Measurements from ENCODE around the gene ARHGAP9.
"Not testable (repeated sequence)": the region's sequence is repeated elsewhere in the genome, so short reads cannot be mapped to it uniquely, and the experiment has no call there.

The ARHGAP9 gene

DNA sequence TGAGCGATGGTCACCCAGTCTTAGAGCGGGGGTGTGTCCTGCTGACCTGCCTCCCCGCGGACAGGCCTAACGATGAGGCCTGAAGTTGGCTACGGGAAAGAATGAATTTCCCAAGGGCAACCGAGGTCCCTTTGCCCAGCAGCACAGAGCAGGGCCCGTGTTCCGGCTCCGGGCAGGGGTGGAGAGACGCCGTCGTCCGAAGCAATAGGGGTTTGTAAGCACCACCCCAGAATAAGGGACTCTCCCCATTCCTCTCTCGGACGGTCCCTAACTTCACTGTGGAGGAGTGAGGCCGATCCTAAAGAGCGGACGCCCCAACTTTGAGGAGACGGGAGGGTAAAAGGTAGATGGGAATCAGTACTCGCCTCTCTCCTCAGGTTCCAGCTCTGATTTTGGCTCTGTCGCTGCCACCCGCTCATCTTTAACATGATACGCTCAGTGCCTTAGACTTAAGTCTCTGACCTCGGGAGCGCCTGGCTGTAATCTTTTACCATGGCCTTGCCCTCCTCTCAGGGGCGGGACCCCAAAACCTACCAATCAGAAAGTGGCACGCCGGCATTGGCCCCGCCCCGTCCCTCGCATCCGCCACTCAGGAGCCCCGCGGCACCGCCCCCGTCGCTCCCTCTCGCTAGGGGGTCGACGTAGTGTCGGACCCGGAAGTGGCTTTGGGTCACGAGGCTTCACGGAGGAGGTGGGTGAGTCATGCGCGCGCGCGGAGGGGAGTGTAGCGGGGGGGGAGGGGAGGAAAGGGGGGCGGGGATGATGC is 40.6 kb upstream of the ARHGAP9 start, which contains the start of gene DDIT3:
DDIT3 (minus strand) TSS at position 462 of the 766 bp plus-strand sequence. CDS start 3,108 bp downstream, outside the sequence.
- TF ChIP-seq, protein P1, sequence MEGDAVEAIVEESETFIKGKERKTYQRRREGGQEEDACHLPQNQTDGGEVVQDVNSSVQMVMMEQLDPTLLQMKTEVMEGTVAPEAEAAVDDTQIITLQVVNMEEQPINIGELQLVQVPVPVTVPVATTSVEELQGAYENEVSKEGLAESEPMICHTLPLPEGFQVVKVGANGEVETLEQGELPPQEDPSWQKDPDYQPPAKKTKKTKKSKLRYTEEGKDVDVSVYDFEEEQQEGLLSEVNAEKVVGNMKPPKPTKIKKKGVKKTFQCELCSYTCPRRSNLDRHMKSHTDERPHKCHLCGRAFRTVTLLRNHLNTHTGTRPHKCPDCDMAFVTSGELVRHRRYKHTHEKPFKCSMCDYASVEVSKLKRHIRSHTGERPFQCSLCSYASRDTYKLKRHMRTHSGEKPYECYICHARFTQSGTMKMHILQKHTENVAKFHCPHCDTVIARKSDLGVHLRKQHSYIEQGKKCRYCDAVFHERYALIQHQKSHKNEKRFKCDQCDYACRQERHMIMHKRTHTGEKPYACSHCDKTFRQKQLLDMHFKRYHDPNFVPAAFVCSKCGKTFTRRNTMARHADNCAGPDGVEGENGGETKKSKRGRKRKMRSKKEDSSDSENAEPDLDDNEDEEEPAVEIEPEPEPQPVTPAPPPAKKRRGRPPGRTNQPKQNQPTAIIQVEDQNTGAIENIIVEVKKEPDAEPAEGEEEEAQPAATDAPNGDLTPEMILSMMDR (IDR thresholded peaks at IDR 0.05; ENCODE audit: insufficient read depth, missing control alignments), result no peak
- FAIRE-seq, result no peak
- DNase-seq (ENCODE audit: insufficient read length, low spot score), result peak; percentile 70

DNA sequence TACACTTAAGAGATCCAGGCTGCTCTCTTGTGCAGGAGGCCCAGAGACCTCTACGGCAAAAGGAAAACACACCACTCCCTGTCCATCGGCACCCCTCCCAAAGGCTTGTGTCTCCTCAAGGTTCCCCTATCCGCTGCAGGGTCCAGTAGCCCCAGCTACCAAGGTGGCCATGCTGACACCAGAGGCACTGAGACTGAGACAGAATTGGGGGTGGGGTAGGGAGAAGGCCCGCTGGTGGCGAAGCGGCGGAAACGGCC is 40.1 kb upstream of the ARHGAP9 start:
- FAIRE-seq, result no peak
- TF ChIP-seq, protein P1 (IDR thresholded peaks at IDR 0.05; ENCODE audit: insufficient read depth, missing control alignments), result no peak
- no peak for DNase-seq (ENCODE audit: insufficient read length, low spot score)

DNA sequence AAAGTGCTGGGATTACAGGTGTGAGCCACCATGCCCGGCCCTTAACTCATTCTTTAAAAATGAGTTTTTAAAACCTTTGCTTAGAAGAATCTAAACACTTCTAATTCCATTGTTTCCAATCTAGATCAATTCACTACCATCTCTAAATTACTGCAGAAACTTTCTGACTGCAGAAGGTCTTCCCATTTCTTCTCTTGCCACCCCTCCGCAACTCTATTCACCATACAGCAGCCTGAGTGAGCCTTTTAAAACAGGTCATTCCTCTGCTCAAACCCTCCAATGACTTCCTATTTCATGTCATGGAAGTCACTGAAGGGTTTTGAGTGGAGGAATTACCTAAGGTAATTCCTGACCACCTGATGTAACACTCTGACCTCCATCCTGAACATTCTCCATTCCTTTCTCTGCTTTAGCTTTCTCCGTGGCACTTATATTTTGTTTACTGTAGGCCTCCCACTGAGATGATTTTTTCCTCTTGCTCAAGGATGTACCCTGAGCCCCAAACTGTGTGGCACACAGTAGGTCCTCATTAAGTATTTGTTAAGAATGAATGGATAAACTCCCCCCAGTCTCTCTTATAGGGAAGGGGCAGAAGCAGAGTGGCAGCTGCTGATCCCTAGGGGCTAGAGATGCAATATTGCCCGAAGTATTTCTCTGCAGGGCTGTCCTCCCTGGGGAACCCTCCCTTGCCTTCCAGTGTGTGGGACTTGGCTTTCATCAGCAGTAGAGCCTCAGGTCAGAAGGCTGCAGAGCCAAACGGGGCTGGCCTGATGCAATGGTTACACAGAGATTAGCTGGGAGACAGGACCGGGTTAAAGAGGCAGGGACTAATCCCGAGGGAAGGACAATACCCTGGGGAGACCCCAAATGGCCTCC is 39.5 kb upstream of the ARHGAP9 start:
- FAIRE-seq (no peak), DNase-seq (ENCODE audit: insufficient read length, low spot score) (no peak)
- TF ChIP-seq, protein P1 (IDR thresholded peaks at IDR 0.05; ENCODE audit: insufficient read depth, missing control alignments), result no peak

DNA sequence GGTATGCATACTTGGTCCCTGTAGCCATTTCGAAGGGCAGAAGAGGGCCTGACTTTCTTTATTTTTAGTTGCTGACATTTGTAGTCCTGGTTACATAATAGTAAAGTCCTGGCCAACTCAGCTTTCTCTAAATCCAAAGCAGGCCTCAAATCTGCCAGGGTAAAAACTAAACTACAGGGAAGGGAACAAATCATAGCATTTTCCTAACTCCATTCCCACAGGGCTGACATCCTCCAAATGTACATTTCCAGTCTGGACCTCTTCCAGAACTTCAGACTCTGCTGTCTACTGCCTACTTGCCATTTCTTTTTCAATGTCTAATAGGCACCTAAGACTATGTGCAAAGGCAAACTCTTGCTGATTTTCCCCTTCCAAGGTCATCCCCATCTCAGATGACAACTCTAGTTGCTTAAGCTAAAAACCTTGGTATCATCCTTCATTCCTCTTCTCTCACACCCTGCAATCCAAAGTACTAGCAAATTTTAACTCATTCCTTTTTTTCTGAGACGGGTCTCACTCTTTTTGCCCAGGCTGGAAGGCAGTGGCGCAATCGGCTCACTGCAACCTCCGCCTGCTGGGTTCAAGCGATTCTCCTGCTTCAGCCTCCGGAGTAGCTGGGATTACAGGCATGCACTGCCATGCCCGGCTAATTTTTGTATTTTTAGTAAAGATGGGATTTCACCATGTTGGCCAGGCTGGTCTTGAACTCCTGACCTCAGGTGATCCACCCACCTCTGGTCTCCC is 38.7 kb upstream of the ARHGAP9 start:
- TF ChIP-seq, protein P1 (IDR thresholded peaks at IDR 0.05; ENCODE audit: insufficient read depth, missing control alignments), result no peak
- FAIRE-seq, result no peak
- DNase-seq (ENCODE audit: insufficient read length, low spot score), result no peak

DNA sequence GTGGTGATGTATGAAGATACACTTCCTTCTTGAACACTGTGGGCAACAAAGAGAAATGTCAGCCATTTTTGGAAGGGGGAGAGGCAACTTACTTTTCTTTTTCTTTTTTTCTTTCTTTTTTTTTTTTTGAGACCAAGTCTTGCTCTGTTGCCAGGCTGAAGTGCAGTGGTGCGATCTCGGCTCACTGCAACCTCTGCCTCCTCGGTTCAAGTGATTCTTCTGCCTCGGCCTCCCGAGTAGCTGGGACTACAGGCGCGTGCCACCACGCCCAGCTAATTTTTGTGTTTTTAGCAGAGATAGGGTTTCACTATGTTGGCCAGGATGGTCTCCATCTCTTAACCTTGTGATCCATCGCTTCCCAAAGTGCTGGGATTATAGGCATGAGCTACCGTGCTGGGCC is 38.1 kb upstream of the ARHGAP9 start:
- FAIRE-seq; DNase-seq (ENCODE audit: insufficient read length, low spot score): not testable (repeated sequence)

DNA sequence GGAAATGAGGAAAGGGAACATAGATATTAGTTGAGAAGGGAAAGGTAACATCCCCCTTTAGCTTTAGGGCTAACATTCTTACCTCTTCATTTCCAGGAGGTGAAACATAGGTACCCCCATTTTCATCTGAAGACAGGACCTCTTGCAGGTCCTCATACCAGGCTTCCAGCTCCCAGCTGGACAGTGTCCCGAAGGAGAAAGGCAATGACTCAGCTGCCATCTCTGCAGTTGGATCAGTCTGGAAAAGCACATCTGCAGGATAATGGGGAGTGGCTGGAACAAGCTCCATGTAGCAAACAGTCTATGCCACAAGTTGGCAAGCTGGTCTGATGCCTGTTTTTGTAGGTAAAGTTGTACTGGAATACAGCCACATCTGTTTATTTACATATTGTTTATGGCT is 37.5 kb upstream of the ARHGAP9 start:
- DNase-seq (ENCODE audit: insufficient read length, low spot score), result no peak
- FAIRE-seq, result no peak
- TF ChIP-seq, protein P1 (IDR thresholded peaks at IDR 0.05; ENCODE audit: insufficient read depth, missing control alignments), result no peak

DNA sequence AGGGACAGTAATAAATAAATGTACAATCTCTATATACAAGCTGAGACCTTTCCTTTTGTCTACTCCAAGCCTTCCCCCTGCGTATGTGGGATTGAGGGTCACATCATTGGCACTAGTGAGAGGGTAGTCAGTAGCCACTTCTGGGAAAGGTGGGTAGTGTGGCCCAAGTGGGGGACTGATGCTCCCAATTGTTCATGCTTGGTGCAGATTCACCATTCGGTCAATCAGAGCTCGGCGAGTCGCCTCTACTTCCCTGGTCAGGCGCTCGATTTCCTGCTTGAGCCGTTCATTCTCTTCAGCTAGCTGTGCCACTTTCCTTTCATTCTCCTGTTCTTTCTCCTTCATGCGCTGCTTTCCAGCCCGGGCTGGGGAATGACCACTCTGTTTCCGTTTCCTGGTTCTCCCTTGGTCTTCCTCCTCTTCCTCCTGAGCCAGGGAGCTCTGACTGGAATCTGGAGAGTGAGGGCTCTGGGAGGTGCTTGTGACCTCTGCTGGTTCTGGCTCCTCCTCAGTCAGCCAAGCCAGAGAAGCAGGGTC is 37.0 kb upstream of the ARHGAP9 start:
- TF ChIP-seq, protein P1 (IDR thresholded peaks at IDR 0.05; ENCODE audit: insufficient read depth, missing control alignments), result no peak
- FAIRE-seq (no peak), DNase-seq (ENCODE audit: insufficient read length, low spot score) (no peak)

Measured in D721Med (cell line).